ENCODE measurements around the gene OR2T27.
"Not testable (repeated sequence)": the region's sequence is repeated elsewhere in the genome, so short reads cannot be mapped to it uniquely, and the experiment has no call there.

The OR2T27 gene

GRCh38 chr1:248655354-248655753 is at the start of gene OR2T27:
Gene OR2T27 (minus strand): TSS chr1:248655528. CDS start chr1:248650884, 4,644 bp downstream.
- not testable (repeated sequence) for DNase-seq

- DNase-seq = no peak
These were observed 49.3 kb upstream of the OR2T27 start for GRCh38 chr1:248704606-248705005.

GRCh38 chr1:248703674-248704073 is 48.3 kb upstream of the OR2T27 start:
- DNase-seq = no peak

- DNase-seq = no peak
These were observed 47.4 kb upstream of the OR2T27 start, which contains the start of gene OR14I1 for GRCh38 chr1:248702714-248703113. Gene OR14I1 (minus strand): TSS chr1:248702766.

- DNase-seq = no peak
These were observed 43.8 kb upstream of the OR2T27 start for GRCh38 chr1:248699099-248699498.

- DNase-seq = no peak
These were observed 42.6 kb upstream of the OR2T27 start for GRCh38 chr1:248697907-248698306.

GRCh38 chr1:248696774-248697173 is 41.4 kb upstream of the OR2T27 start:
- DNase-seq = no peak

- no peak for DNase-seq
These were observed 40.9 kb upstream of the OR2T27 start for GRCh38 chr1:248696261-248696660.

GRCh38 chr1:248695451-248696132 is 40.3 kb upstream of the OR2T27 start:
- DNase-seq = no peak

- no peak for DNase-seq
These were observed 36.3 kb upstream of the OR2T27 start for GRCh38 chr1:248691567-248692155.

- DNase-seq = no peak
These were observed 33.4 kb upstream of the OR2T27 start for GRCh38 chr1:248688527-248689298.

- DNase-seq = no peak
These were observed 31.5 kb upstream of the OR2T27 start for GRCh38 chr1:248686815-248687214.

GRCh38 chr1:248681651-248682050 is 26.3 kb upstream of the OR2T27 start:
- no peak for DNase-seq

GRCh38 chr1:248670003-248670402 is 14.7 kb upstream of the OR2T27 start:
- DNase-seq = no peak

- DNase-seq = not testable (repeated sequence)
These were observed 8.4 kb upstream of the OR2T27 start for GRCh38 chr1:248663453-248664328.

- not testable (repeated sequence) for DNase-seq
These were observed 1.5 kb upstream of the OR2T27 start for GRCh38 chr1:248656797-248657196.

GRCh38 chr1:248648770-248649536 is 6.4 kb downstream of the OR2T27 start:
- not testable (repeated sequence) for DNase-seq

- DNase-seq = not testable (repeated sequence)
These were observed 10.2 kb downstream of the OR2T27 start, which contains the start of gene OR2T35 for GRCh38 chr1:248645178-248645577. Gene OR2T35 (minus strand): TSS chr1:248645278. CDS start chr1:248639258, 6,020 bp downstream.

- DNase-seq = not testable (repeated sequence)
These were observed 12.2 kb downstream of the OR2T27 start for GRCh38 chr1:248642971-248643651.

- not testable (repeated sequence) for DNase-seq
These were observed 13.7 kb downstream of the OR2T27 start for GRCh38 chr1:248641583-248641982.

- not testable (repeated sequence) for DNase-seq
These were observed 14.4 kb downstream of the OR2T27 start for GRCh38 chr1:248640906-248641305.
